Activated naive CD8-positive, alpha-beta T cell treated with anti-CD3 and anti-CD28 coated beads, Interleukin-2, amount 10 ng/mL, durations not matched to agents 7 days and 5 days (primary cell): ENCODE results near the gene TMEM52B. TPM values are rescaled to one million over a fixed set of nuclear protein-coding genes. Genes with fewer than 3 reads are reported as not detected.

Source experiments
- total RNA-seq, 2 experiments: library from RNA; stranded (reverse); gene quantifications; one replicate each; pipeline ENCODE4 v1.2.3, GENCODE V29; 2021

The TMEM52B gene
- total RNA-seq, 2 experiments from 2014 or later, result not detected

Other genes with a start within 250 kb of the TMEM52B start
- not detected for gene CLEC2A, start 246.7 kb upstream of the TMEM52B start, total RNA-seq
- 1 to 10 TPM; 4.0 to 5.2 TPM for gene CLEC12A, start 207.6 kb upstream of the TMEM52B start, total RNA-seq
- not detected for gene CLEC1B, start 179.9 kb upstream of the TMEM52B start, total RNA-seq
- under 1 TPM; 0.40 to 0.83 TPM for gene CLEC12B, start 168.4 kb upstream of the TMEM52B start, total RNA-seq
- gene CLEC9A, start 148.3 kb upstream of the TMEM52B start, total RNA-seq, result not detected
- gene CLEC1A, start 80.0 kb upstream of the TMEM52B start, total RNA-seq, result not detected
- under 1 TPM; 0.36 to 0.48 TPM for gene CLEC7A, start 48.8 kb upstream of the TMEM52B start, total RNA-seq
- not detected for gene OLR1, start 6.9 kb upstream of the TMEM52B start, total RNA-seq
- gene GABARAPL1, start 33.8 kb downstream of the TMEM52B start, total RNA-seq, result 10 to 100 TPM; 50.9 to 56.2 TPM
- 10 to 100 TPM; 19.8 to 30.6 TPM for gene KLRD1, start 128.8 kb downstream of the TMEM52B start, total RNA-seq
- gene KLRK1, start 211.0 kb downstream of the TMEM52B start, total RNA-seq, result 100 to 1,000 TPM; 319 to 355 TPM
- gene KLRC4, start 230.7 kb downstream of the TMEM52B start, total RNA-seq, result 10 to 100 TPM; 37.8 to 38.4 TPM
- gene KLRC3, start 241.6 kb downstream of the TMEM52B start, total RNA-seq, result 1 to 10 TPM; 3.0 to 5.6 TPM